Adrenal gland (tissue), 12 donors: ENCODE results near the gene CCDC51. TPM values are rescaled to one million over a fixed set of nuclear protein-coding genes. Genes with fewer than 3 reads are reported as not detected.
A peak's percentile ranks its signal among the peaks of the same experiment; 100 is the strongest.

Experiments
- DNase-seq, 7 donors: peaks; one replicate each; pipeline ENCODE4 v3.0.0-alpha.2; 2019 to 2020
- H3K27ac ChIP-seq, 5 donors: fragments of 200-600 bp; sonication (generic) in 4 of 5; 1 replicate in 3 of 5; 2 replicates in 2 of 5; pipeline versions ENCODE4 v1.5.1 to v1.8.0; 2016 to 2020; ENCODE audit warnings: mild to moderate bottlenecking in 1 of 5
- H3K27me3 ChIP-seq: fragments of 200-600 bp; 2 replicates; pipeline ENCODE4 v1.8.0; 2021
- H3K36me3 ChIP-seq, 2 donors: fragments of 200-600 bp; replicated peaks in 1 of 2; 1 replicate in 1 of 2; 2 replicates in 1 of 2; pipeline versions ENCODE4 v1.5.1 to v1.8.0; 2018 to 2022
- H3K4me1 ChIP-seq, 2 donors: fragments of 200-600 bp; replicated peaks in 1 of 2; 1 replicate in 1 of 2; 2 replicates in 1 of 2; pipeline versions ENCODE4 v1.5.1 to v1.8.0; 2018 to 2021
- H3K4me3 ChIP-seq, 4 donors: fragments of 200-600 bp; sonication (generic) in 3 of 4; one replicate each; pipeline ENCODE4 v1.5.1; 2016 to 2018
- H3K9me3 ChIP-seq, 3 donors: fragments of 200-600 bp; sonication (generic) in 1 of 3; replicated peaks in 1 of 3; 1 replicate in 2 of 3; 2 replicates in 1 of 3; pipeline versions ENCODE4 v1.5.1 to v1.8.0; 2016 to 2021
- POLR2A ChIP-seq, 2 donors: fragments of 450-650 bp; IDR thresholded peaks; one replicate each; pipeline ENCODE4 v1.6.1; 2017; ENCODE audit warnings: antibody characterized with exemption in 2 of 2, mild to moderate bottlenecking in 2 of 2, moderate library complexity in 1 of 2
- WGBS, 4 donors: extraction: QIAGEN DNeasy Blood & Tissue Kit in 2 of 4; methylation state at CpG; one replicate each; pipeline versions ENCODE4 v1.1.5 to v1.1.7; 2013 to 2017; 5-methylcytosine and 5-hydroxymethylcytosine counted together
- intact Hi-C, 2 donors: fragments of 100-400 bp; cut with DNase I; formaldehyde crosslinking; loops; one replicate each; pipeline versions ENCODE4 v1.14.1 to v1.15.0; 2022 to 2023
- polyA plus RNA-seq, 3 donors: library from polyadenylated mRNA; stranded (reverse); fragments of 200-250 nt in 2 of 3; fragments of 350-450 nt in 1 of 3; fragmentation: Illumina TruSeq in 1 of 3; extraction: RNeasy Lipid Tissue Mini Kit (QIAGEN cat#74804) in 1 of 3; gene quantifications; one replicate each; pipeline ENCODE4 v1.2.3, GENCODE V29; 2013 to 2014
- total RNA-seq, 9 donors: library from RNA; depleted of rRNA in 4 of 9; stranded (reverse); fragments of >200 nt in 4 of 9; fragments of 120-200 nt in 1 of 9; fragmentation: NEBNext Ultra II Directional in 1 of 9; extraction: Animal tissue kit (Norgen Biotek cat#: 25700) in 1 of 9; gene quantifications; one replicate each; pipeline versions ENCODE4 v1.1.0 to v1.2.4, GENCODE V29; 2013 to 2023
- TF ChIP-seq, protein P1 (sequence below), 6 experiments: fragments of 450-650 bp in 4 of 6; fragments of 200-600 bp in 2 of 6; sonication (generic) in 1 of 6; IDR thresholded peaks; 1 replicate in 5 of 6; 2 replicates in 1 of 6; pipeline versions ENCODE4 v1.5.1 to v1.8.0; 2016 to 2021; ENCODE audit warnings: antibody characterized with exemption in 6 of 6, mild to moderate bottlenecking in 2 of 6, moderate library complexity in 1 of 6
- donor health status: healthy with polysubstance abuse.
- donor health status: Bipolar disorder and iron deficiency.
- donor health status: DM: yes; HTN: yes; CAD: no.
- donor health status: DM: no; HTN: no; CAD: no.
- donor health status: DM: no; HTN: no; CAD: no.
- donor health status: DM: yes; HTN: yes; CAD: no.

CCDC51 gene
- total and polyA plus RNA-seq, 12 donors = 7.3 to 30.4 (median 19.5) TPM

DNA sequence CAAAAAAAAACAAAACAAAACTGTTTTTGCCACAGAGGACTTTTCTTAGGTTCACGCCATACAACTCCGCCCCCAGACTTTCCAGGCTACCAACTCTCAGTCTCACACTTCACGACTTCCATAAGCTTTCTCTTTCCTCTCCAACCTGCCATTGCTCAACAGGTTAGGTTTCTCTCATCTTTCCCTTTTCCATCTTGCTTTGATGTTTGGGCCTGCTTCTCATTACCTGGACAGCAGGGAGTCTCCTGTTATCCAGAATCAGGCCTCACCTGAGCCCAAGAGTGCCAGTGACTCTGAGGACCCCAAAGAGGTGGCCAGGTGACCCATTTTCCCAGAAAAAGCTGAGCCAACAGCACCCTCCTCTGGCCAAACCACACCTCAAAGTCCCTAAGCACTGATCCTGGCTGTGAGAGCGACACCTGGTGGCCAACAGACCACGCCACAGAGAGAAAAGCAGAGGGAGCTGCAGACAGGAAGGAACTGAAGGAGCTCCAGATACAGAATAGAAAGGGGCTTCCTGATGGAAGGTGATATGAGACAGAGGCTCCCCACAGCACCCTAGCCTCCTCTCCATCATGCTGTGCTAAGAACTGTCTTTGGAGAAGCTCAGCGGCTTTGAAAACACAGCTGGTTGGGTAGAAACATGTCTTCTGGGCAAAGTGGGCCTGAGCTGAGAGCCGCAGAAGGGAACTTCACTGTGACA lies 4.0 kb downstream of the CCDC51 start:
- Histone ChIP-seq H3K27ac (peak overlapping the region in 1 of 5 donors; percentile 46), H3K4me3 (no peak overlapping the region), H3K9me3 (no peaks in the 10 kb centered on the region), H3K27me3 (no peaks in the 10 kb centered on the region), H3K36me3 (peaks cover 0 to 20% of the 10 kb centered on the region in 2 donors), H3K4me1 (peaks cover 7 to 15% of the 10 kb centered on the region in 2 donors)
- intact Hi-C loops = loop anchor here (5.0 to 10.0 kb wide), 4 partner anchors 39 to 241 kb away; no protein-coding TSS in a partner anchor
- peak; percentile 77 to 95 (median 89) for DNase-seq
- WGBS, 4 donors = 36 to 42% (median 39%) methylated on average over 5 to 7 of the region's 7 CpGs
- TF ChIP-seq POLR2A (IDR thresholded peaks at IDR 0.05) = no peak
- TF ChIP-seq, protein P1, sequence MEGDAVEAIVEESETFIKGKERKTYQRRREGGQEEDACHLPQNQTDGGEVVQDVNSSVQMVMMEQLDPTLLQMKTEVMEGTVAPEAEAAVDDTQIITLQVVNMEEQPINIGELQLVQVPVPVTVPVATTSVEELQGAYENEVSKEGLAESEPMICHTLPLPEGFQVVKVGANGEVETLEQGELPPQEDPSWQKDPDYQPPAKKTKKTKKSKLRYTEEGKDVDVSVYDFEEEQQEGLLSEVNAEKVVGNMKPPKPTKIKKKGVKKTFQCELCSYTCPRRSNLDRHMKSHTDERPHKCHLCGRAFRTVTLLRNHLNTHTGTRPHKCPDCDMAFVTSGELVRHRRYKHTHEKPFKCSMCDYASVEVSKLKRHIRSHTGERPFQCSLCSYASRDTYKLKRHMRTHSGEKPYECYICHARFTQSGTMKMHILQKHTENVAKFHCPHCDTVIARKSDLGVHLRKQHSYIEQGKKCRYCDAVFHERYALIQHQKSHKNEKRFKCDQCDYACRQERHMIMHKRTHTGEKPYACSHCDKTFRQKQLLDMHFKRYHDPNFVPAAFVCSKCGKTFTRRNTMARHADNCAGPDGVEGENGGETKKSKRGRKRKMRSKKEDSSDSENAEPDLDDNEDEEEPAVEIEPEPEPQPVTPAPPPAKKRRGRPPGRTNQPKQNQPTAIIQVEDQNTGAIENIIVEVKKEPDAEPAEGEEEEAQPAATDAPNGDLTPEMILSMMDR (IDR thresholded peaks at IDR 0.05) = peak; percentile 99 to 100 (median 100)

DNA sequence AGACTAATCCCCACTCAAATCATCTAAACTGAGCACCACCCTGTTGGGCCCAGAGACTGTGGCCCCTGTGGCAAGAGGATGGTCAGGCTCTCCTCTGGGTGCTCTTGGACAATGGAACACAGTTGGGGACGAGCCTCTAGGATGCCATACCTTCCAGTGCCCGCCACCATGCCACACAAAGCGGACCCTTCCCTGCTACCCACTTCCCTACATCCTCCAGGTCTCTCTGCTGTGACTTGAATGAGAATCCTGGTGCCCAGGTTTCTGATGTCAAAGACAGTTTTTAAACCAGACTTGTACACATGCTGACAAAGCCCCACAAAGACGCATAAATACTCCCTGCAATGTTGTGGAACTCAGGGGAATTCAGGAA lies 4.7 kb downstream of the CCDC51 start:
- no peaks in the 10 kb centered on the region for H3K9me3 ChIP-seq
- TF ChIP-seq, protein P1 (IDR thresholded peaks at IDR 0.05) = no peak
- no peak for TF ChIP-seq POLR2A (IDR thresholded peaks at IDR 0.05)
- no peak overlapping the region for H3K4me3 ChIP-seq
- H3K27me3 ChIP-seq = no peaks in the 10 kb centered on the region
- intact Hi-C loops = loop anchor here (5.0 to 10.0 kb wide), 4 partner anchors 38 to 240 kb away; no protein-coding TSS in a partner anchor
- 75 to 87% (median 79%) methylated on average over 4 of the region's 4 CpGs for WGBS, 4 donors
- H3K36me3 ChIP-seq = peaks cover 0 to 20% of the 10 kb centered on the region in 2 donors
- H3K27ac ChIP-seq = peak overlapping the region in 1 of 5 donors; percentile 79
- DNase-seq = no peak
- peaks cover 5 to 14% of the 10 kb centered on the region in 2 donors for H3K4me1 ChIP-seq

DNA sequence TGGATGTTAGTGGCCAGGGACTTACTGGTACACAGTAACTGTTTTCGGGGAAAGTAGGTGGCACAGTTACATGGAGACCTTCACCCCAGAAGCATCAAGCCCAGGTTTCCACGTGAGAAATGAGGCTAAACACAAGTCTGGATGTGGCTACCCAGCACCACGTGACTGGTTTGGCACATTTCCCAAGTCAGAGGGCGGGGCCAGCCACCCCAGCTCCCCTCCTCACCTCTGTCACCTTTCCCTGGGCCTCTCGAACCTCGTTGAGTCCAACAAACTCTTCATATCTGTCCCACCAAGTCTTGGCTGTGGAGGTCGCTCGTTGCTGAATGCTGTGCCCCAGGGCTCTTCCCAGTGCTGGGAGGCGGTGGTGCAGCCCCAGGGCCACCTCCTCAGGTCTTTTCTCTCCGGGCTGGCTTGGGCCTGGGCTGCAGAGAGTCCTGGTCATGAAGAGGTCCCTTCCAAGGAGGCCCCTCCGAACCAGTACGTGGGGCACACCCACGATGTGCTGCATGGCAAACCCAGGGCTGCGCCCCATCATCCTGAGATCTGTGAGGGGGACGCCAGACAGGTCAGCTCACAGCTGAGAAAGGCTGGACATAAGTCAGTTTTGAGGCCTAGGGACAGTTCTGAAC lies 5.2 kb downstream of the CCDC51 start:
- Histone ChIP-seq H3K27ac (peak overlapping the region in 1 of 5 donors; percentile 79), H3K27me3 (no peaks in the 10 kb centered on the region), H3K4me3 (no peak overlapping the region), H3K9me3 (no peaks in the 10 kb centered on the region), H3K4me1 (peaks cover 8 to 18% of the 10 kb centered on the region in 2 donors), H3K36me3 (peaks cover 0 to 20% of the 10 kb centered on the region in 2 donors)
- TF ChIP-seq POLR2A (IDR thresholded peaks at IDR 0.05) = no peak
- TF ChIP-seq, protein P1 (IDR thresholded peaks at IDR 0.05) = no peak
- WGBS, 4 donors = 62 to 74% (median 69%) methylated on average over 9 to 15 of the region's 15 CpGs
- DNase-seq = no peak
- intact Hi-C loops = loop anchor here (5.0 to 10.0 kb wide), 4 partner anchors 37 to 240 kb away; no protein-coding TSS in a partner anchor

DNA sequence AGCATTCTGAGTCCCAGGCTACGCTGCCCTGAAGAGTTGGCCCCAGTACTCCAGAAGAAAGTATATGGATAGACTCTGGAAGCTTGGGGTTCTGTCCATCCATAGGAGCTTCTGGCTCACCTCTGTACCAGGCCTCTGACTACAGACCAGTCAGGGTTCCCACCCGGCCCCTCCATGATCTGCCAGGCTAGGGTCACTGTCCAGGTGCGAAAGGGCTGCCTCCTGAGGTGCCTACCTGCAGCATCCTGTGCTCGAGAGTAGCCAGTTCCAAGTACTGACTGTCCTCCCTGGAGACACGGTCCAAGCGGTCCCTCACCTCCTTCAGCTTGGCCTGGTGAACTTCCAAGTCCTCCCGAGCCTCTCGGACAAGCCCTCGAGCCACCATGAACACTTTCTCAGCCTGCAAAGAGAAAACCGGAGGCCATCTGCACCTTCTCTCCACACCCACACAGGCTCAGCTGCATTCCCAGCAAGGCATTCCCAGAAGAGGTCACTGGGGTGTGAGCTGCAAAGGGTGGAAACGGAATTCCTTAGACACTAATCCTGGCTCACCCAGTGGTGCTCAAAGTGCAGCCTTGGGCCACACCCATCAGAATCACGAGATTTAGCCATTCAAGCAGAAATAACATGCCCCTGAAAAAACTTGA lies 6.3 kb downstream of the CCDC51 start:
- Histone ChIP-seq H3K27ac (peak overlapping the region in 1 of 5 donors; percentile 79), H3K4me1 (peaks cover 6 to 13% of the 10 kb centered on the region in 2 donors), H3K36me3 (peaks cover 0 to 20% of the 10 kb centered on the region in 2 donors), H3K27me3 (no peaks in the 10 kb centered on the region), H3K4me3 (no peak overlapping the region), H3K9me3 (no peaks in the 10 kb centered on the region)
- intact Hi-C loops = loop anchor here in 1 of 2 donors (5.0 to 10.0 kb wide), 2 partner anchors 161 to 239 kb away; no protein-coding TSS in a partner anchor
- WGBS, 4 donors = 72 to 78% (median 76%) methylated on average over 11 to 12 of the region's 12 CpGs
- DNase-seq = no peak
- TF ChIP-seq, protein P1 (IDR thresholded peaks at IDR 0.05) = no peak
- TF ChIP-seq POLR2A (IDR thresholded peaks at IDR 0.05) = no peak
